ENCODE results near the gene SLIT3.

- TF ChIP-seq SP1 (IDR thresholded peaks at IDR 0.05) (no peak), FOXM1 (IDR thresholded peaks at IDR 0.05; ENCODE audit: borderline replicate concordance) (no peak), HDGF (IDR thresholded peaks at IDR 0.05; ENCODE audit: borderline replicate concordance) (no peak), ARNT (IDR thresholded peaks at IDR 0.05) (no peak), CTBP1 (IDR thresholded peaks at IDR 0.05; ENCODE audit: borderline replicate concordance) (no peak), FOXK2 (IDR thresholded peaks at IDR 0.05) (no peak), FOXA1 (IDR thresholded peaks at IDR 0.05) (no peak), SUZ12 (IDR thresholded peaks at IDR 0.05) (no peak), NFRKB (IDR thresholded peaks at IDR 0.05) (no peak)
Observed at GRCh38 chr5:169243651-169244422, 57.1 kb downstream of the SLIT3 start.
